ENCODE measurements around the gene IFNAR1. TPM values are rescaled to one million over a fixed set of nuclear protein-coding genes. Genes with fewer than 3 reads are reported as not detected.

IFNAR1 gene
- total RNA-seq, 1 donor from 2014 or later, result 18.7 TPM

DNA sequence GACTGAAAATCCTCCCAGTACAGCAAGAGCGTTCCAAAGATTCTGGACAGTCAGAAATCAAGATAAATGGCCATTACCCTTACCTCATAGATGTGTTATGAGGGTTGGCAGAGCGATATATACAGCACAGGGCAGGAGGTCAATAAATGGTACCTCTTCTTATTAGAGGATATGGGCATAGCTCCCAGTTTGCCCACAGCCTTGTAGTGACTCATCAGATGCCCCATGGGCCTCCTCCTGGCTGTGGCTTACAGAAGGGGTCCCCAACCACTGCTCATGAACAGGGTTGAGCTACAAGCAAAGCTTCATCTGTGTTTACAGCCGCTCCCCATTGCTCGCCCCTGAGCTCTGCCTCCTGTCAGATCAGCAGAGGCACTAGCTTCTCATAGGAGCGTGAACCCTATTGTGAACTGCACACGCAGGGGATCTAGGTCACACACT lies 71.1 kb downstream of the IFNAR1 start:
- H3K27me3 ChIP-seq (ENCODE audit: control insufficient read depth, insufficient read depth, low read length), result no peaks in the 10 kb centered on the region
- TF ChIP-seq CTCF (IDR thresholded peaks at IDR 0.05; ENCODE audit: insufficient read depth, low read length, poor library complexity, severe bottlenecking), result no peak
- H3K4me3 ChIP-seq (ENCODE audit: low read depth, low read length), result no peak overlapping the region
- H3K36me3 ChIP-seq (ENCODE audit: control insufficient read depth, insufficient read depth, low read length), result no peaks in the 10 kb centered on the region
- no peak for DNase-seq (ENCODE audit: low read depth)

DNA sequence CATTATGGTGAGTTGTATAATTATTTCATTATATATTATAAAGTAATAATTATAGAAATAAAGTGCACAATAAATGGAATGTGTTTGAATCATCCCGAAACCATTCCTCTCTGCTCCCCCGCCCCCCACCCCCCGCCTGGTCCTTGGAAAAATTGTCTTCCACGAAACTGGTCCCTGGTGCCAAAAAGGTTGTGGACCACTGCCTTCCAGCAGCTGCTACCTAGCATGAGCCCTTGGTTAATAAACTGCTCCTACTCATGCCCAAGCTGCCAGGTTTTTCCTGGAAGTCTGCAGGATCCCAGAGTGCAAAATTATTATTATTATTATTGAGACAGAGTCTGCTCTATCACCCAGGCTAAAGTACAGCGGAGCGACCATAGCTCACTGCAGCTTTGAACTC lies 71.7 kb downstream of the IFNAR1 start:
- TF ChIP-seq CTCF (IDR thresholded peaks at IDR 0.05; ENCODE audit: insufficient read depth, low read length, poor library complexity, severe bottlenecking), result no peak
- no peak for DNase-seq (ENCODE audit: low read depth)
- H3K27me3 ChIP-seq (ENCODE audit: control insufficient read depth, insufficient read depth, low read length), result no peaks in the 10 kb centered on the region

GRCh38 chr21:33396951-33397350 lies 72.2 kb downstream of the IFNAR1 start:
- Histone ChIP-seq H3K36me3 (ENCODE audit: control insufficient read depth, insufficient read depth, low read length) (no peaks in the 10 kb centered on the region), H3K27me3 (ENCODE audit: control insufficient read depth, insufficient read depth, low read length) (no peaks in the 10 kb centered on the region), H3K4me3 (ENCODE audit: low read depth, low read length) (no peak overlapping the region)
- TF ChIP-seq CTCF (IDR thresholded peaks at IDR 0.05; ENCODE audit: insufficient read depth, low read length, poor library complexity, severe bottlenecking), result no peak
- DNase-seq (ENCODE audit: low read depth), result no peak

More for the DNA sequence above, 71.7 kb downstream of the IFNAR1 start:
- Histone ChIP-seq H3K36me3 (ENCODE audit: control insufficient read depth, insufficient read depth, low read length) (no peaks in the 10 kb centered on the region), H3K4me3 (ENCODE audit: low read depth, low read length) (no peak overlapping the region)

DNA sequence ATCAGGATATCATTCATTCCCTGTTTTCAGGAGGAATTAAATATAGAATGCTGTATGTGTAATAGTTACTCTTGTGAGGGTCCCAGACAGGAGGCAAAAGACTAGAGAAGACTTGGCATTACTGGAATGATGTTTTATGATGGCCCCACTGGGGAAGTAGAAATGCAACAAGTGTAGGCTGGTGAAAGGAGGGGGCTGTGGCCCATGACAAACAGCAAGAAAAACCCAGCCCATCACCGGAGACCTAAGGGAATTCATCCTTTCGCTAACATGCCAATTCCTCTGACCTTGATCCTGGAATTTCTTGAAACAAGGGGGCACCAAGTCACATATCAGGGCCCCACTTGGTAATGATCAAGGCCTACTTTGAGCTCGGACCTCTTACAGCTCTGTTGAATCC lies 72.9 kb downstream of the IFNAR1 start:
- Histone ChIP-seq H3K36me3 (ENCODE audit: control insufficient read depth, insufficient read depth, low read length) (no peaks in the 10 kb centered on the region), H3K4me3 (ENCODE audit: low read depth, low read length) (no peak overlapping the region), H3K27me3 (ENCODE audit: control insufficient read depth, insufficient read depth, low read length) (no peaks in the 10 kb centered on the region)
- DNase-seq (ENCODE audit: low read depth), result no peak
- no peak for TF ChIP-seq CTCF (IDR thresholded peaks at IDR 0.05; ENCODE audit: insufficient read depth, low read length, poor library complexity, severe bottlenecking)

- DNase-seq (ENCODE audit: low read depth), result no peak
- no peak for TF ChIP-seq CTCF (IDR thresholded peaks at IDR 0.05; ENCODE audit: insufficient read depth, low read length, poor library complexity, severe bottlenecking)
- Histone ChIP-seq H3K27me3 (ENCODE audit: control insufficient read depth, insufficient read depth, low read length) (no peaks in the 10 kb centered on the region), H3K4me3 (ENCODE audit: low read depth, low read length) (no peak overlapping the region), H3K36me3 (ENCODE audit: control insufficient read depth, insufficient read depth, low read length) (no peaks in the 10 kb centered on the region)
These were observed 73.6 kb downstream of the IFNAR1 start for GRCh38 chr21:33398361-33398760.

- H3K27me3 ChIP-seq (ENCODE audit: control insufficient read depth, insufficient read depth, low read length), result no peaks in the 10 kb centered on the region
- TF ChIP-seq CTCF (IDR thresholded peaks at IDR 0.05; ENCODE audit: insufficient read depth, low read length, poor library complexity, severe bottlenecking), result no peak
- no peaks in the 10 kb centered on the region for H3K36me3 ChIP-seq (ENCODE audit: control insufficient read depth, insufficient read depth, low read length)
- no peak overlapping the region for H3K4me3 ChIP-seq (ENCODE audit: low read depth, low read length)
- no peak for DNase-seq (ENCODE audit: low read depth)
These were observed 76.8 kb downstream of the IFNAR1 start for GRCh38 chr21:33401630-33401992.
